HAP-1 (cell line): Measurements from ENCODE around the gene SLC25A22.

ENCODE experiments used
- DNase-seq, 2 experiments: peaks; one replicate each; pipeline ENCODE4 v3.0.0-alpha.2; 2016 to 2020; ENCODE audit warnings: low spot score in 2 of 2
- H3K27me3 ChIP-seq: fragments of 250-450 bp; sonication (Bioruptor Pico); 2 replicates; pipeline ENCODE4 v1.5.1; 2020; ENCODE audit warnings: low read depth, mild to moderate bottlenecking, moderate library complexity
- H3K36me3 ChIP-seq: fragments of 250-450 bp; sonication (Bioruptor Pico); replicated peaks from 2 replicates; pipeline ENCODE4 v1.5.1; 2020; ENCODE audit warnings: mild to moderate bottlenecking
- H3K4me1 ChIP-seq: fragments of 250-450 bp; sonication (Bioruptor Pico); 2 replicates; pipeline ENCODE4 v1.5.1; 2020; ENCODE audit warnings: mild to moderate bottlenecking
- H3K4me3 ChIP-seq: fragments of 250-450 bp; sonication (Bioruptor Pico); 2 replicates; pipeline ENCODE4 v1.5.1; 2020; ENCODE audit warnings: mild to moderate bottlenecking, moderate library complexity
- H3K9me3 ChIP-seq: fragments of 250-450 bp; sonication (Bioruptor Pico); 2 replicates; pipeline ENCODE4 v1.5.1; 2020; ENCODE audit warnings: mild to moderate bottlenecking, moderate library complexity
- in situ Hi-C: fragments of 300-500 bp; cut with MboI; formaldehyde crosslinking; loops from 3 replicates; pipeline ENCODE4 v1.14.3; 2020; ENCODE audit warnings: low sequenced_read_pairs, inconsistent platforms, mixed read lengths

The SLC25A22 gene

DNA sequence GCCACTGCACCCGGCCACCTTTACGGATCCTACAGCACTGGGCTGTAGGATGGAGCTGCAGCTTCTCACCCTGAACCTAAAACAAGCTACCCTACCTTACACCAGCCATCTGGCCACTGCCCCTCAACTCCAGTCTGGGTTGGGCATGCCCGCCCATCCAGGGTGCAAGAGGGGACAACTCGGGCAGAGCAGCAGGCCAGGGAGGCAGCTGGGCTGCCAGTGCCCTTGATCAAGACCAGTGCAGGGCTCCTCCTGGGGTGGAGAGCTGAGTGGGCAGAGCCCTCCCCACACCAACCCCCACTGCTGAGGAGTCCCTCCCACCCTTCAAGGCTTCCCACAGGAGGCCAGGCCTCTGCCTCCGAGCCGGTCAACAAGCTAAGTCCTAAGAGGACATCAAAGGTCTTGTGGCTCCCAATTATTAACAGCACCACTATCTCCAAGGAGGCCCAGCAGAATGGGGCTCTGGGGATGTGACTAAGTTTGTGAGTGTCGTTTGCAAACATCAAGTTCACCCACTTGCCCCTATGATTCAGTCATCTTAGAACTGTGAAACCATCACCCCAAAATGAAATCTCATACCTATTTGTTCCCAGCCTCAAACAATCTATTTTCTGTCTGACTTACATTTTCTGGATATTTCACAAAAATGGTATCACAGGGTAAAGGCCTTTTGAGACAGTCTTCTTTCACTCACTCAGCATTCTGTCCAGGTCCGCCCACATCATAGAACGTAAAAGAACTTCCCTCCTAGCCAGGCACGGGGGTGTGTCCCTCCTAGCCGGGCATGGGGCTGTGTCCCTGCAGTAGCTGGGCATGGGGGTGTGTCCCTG lies 31.8 kb downstream of the SLC25A22 start:
- H3K36me3 ChIP-seq: peaks cover 76% of the 10 kb centered on the region
- in situ Hi-C loops: loop anchor here (10.0 to 25.0 kb wide), 2 partner anchors 122 to 204 kb away; partner anchors contain the start of genes LMNTD2 and RASSF7

DNA sequence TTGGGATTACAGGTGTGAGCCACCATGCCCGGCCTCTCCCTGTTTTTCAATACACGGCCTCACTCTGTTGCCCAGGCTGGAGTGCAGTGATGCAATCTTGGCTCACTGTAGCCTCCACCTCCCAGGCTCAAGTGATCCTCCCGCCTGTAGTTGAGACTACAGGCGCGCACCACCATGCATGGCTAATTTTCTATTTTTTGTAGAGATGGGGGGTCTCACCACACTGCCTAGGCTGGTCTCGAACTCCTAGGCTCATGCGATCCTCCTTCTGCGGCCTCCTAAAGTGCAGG lies 32.3 kb downstream of the SLC25A22 start:
- in situ Hi-C loops: loop anchor here (10.0 to 25.0 kb wide), 2 partner anchors 121 to 203 kb away; partner anchors contain the start of genes LMNTD2 and RASSF7
- Histone ChIP-seq H3K9me3 (no peaks in the 10 kb centered on the region), H3K4me1 (no peaks in the 10 kb centered on the region), H3K4me3 (no peak overlapping the region), H3K27me3 (no peaks in the 10 kb centered on the region), H3K36me3 (peaks cover 75% of the 10 kb centered on the region)
- no peak for DNase-seq

More for the DNA sequence above, 31.8 kb downstream of the SLC25A22 start:
- no peak for DNase-seq
- Histone ChIP-seq H3K4me1 (no peaks in the 10 kb centered on the region), H3K27me3 (no peaks in the 10 kb centered on the region), H3K9me3 (no peaks in the 10 kb centered on the region), H3K4me3 (no peak overlapping the region)

DNA sequence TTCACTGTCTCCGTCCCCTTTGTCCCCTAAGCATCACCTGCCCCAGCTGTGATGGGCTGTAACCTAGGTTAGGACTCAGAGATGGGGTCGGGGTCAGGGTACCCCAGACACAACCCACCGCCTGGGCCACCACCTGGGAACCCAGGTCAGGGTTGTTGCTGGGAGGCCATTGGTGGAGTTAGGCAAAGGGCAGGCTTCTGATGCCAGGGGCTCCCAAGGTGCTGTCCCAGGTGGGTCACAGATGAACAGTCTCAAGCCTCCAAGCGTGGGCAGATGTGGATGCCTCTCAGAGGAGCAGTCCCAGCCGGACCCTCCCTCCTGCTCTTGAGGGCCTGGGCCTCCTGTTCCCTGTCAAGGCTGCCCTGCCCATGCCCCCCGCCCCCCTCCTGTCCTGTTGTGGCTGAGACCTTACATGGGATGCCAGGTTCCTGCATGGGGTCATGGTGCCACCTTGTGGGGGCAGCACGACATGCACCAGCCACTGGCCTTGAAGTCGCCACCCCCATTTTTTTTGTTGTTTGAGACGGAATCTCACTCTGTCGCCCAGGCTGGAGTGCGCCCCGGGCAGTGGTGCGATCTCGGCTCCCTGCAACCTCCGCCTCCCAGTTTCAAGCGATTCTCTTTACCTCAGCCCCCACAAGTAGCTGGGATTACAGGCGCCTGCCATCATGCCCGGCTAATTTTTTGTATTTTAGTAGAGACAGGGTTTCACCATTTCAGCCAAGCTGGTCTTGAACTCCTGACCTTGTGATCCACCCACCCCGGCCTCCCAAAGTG lies 32.9 kb downstream of the SLC25A22 start:
- Histone ChIP-seq H3K27me3 (no peaks in the 10 kb centered on the region), H3K4me3 (no peak overlapping the region), H3K36me3 (peaks cover 75% of the 10 kb centered on the region), H3K4me1 (no peaks in the 10 kb centered on the region), H3K9me3 (no peaks in the 10 kb centered on the region)
- in situ Hi-C loops: loop anchor here (10.0 to 25.0 kb wide), 2 partner anchors 120 to 203 kb away; partner anchors contain the start of genes LMNTD2 and RASSF7
- DNase-seq: peak in 1 of 2 experiments; percentile 80

DNA sequence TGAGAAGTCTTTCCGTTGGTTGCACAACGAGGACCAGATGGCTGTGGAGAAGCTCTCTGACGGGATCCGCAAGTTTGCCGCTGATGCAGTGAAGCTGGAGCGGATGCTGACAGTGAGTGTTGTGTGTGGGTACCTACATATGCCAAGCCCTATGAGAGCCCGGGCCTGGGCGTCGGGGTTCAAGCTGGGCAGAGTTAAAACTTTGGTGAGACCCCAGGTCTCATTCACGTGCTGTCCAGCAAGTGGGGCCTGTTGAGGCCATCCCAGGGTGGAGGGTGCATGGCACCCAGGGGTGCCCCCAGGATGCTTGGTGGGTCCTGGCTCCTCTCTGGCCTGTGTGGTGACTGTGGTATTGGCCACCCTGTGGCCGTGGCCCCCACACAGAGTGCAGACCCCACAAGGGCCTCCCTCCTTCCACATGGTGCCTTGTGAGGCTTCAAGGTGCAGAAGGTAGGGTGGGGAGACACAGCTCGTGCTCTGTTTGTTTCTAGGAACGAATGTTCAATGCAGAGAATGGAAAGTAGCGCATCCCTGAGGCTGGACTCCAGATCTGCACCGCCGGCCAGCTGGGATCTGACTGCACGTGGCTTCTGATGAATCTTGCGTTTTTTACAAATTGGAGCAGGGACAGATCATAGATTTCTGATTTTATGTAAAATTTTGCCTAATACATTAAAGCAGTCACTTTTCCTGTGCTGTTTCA lies 33.6 kb downstream of the SLC25A22 start:
- no peak for DNase-seq
- no peaks in the 10 kb centered on the region for H3K9me3 ChIP-seq
- H3K27me3 ChIP-seq: no peaks in the 10 kb centered on the region
- no peak overlapping the region for H3K4me3 ChIP-seq
- H3K36me3 ChIP-seq: peaks cover 76% of the 10 kb centered on the region
- in situ Hi-C loops: loop anchor here (10.0 to 25.0 kb wide), 2 partner anchors 120 to 202 kb away; partner anchors contain the start of genes LMNTD2 and RASSF7
- no peaks in the 10 kb centered on the region for H3K4me1 ChIP-seq

DNA sequence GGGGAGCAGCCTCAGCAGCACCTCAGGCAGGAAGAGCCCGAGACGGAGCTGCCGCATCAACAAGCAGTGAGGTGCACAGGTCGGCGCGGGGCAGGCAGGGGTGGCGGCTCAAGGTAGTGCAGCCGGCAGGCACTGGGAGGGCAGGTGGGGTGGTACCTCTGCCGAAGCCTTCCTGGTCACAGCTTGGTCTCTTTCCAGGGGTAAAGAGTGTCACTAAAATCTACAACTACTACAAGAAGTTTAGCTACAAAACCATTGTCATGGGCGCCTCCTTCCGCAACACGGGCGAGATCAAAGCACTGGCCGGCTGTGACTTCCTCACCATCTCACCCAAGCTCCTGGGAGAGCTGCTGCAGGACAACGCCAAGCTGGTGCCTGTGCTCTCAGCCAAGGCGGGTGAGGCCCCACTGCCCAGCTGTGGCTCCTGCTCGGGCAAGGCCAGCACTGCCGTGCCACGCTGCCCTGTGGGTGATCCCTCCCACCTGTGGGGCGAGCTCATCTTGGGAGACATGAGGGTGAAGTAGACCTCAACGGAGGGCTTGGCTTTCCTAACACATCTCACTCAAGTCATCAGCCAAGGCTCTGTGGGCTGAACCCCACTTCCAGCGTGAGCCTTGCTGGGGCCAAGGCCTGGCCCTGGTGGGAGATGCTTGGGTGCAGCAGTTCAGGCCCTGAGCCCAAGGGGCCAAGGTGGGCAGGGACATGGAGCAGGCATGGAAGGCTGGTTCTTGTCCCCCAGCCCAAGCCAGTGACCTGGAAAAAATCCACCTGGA lies 34.3 kb downstream of the SLC25A22 start:
- H3K4me1 ChIP-seq: no peaks in the 10 kb centered on the region
- no peaks in the 10 kb centered on the region for H3K9me3 ChIP-seq
- in situ Hi-C loops: loop anchor here (10.0 to 25.0 kb wide), 2 partner anchors 119 to 201 kb away; partner anchors contain the start of genes LMNTD2 and RASSF7
- no peak overlapping the region for H3K4me3 ChIP-seq
- DNase-seq: no peak
- H3K36me3 ChIP-seq: peaks cover 80% of the 10 kb centered on the region
- no peaks in the 10 kb centered on the region for H3K27me3 ChIP-seq

DNA sequence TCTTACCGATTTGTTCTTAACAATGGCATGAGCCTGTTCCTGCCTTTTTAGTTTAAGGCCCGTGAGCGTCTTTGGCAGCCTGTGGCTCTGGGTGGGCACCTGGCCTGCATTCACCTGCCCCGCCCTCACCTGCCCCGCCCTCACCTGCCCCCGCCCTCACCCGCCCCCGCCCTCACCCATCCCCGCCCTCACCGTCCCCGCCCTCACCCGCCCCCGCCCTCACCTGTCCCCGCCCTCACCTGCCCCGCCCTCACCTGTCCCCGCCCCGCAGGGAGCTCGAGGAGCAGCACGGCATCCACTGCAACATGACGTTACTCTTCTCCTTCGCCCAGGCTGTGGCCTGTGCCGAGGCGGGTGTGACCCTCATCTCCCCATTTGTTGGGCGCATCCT lies 35.0 kb downstream of the SLC25A22 start:
- H3K27me3 ChIP-seq: no peaks in the 10 kb centered on the region
- in situ Hi-C loops: loop anchor here (10.0 to 25.0 kb wide), 2 partner anchors 118 to 201 kb away; partner anchors contain the start of genes LMNTD2 and RASSF7
- no peaks in the 10 kb centered on the region for H3K4me1 ChIP-seq
- H3K4me3 ChIP-seq: no peak overlapping the region
- no peaks in the 10 kb centered on the region for H3K9me3 ChIP-seq
- no peak for DNase-seq
- peaks cover 84% of the 10 kb centered on the region for H3K36me3 ChIP-seq

DNA sequence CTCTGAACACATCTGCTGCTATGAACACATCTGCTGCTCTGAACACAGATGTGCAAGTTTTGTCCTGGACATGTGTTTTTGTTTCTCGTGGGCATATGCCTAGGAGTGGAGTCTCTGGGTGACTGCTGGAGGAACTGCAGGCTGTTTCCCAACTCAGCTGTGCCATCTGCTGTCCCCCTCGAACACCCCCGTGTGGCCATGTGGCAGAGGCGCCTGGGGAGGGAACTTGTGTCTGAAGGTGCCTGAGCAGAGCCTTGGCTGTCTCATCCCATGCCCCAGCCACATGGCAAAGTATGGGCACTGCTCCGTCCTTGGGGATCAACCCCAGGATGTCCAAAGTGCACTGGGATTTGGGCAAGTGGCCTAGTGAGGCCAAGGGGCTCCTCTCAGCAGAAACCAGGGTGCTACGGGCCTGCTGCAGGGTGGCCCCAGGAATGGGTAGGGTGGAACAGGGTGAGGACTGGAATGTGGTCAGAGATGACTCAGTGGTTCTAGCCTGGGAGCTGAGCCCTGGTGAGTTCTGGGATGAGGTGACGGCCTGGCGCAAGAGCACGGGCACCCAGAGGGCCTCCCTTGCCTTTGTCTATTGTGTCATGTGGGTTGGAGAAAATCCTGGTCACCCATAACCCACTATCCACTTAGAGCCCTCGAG lies 35.5 kb downstream of the SLC25A22 start:
- H3K36me3 ChIP-seq: peaks cover 89% of the 10 kb centered on the region
- in situ Hi-C loops: loop anchor here (10.0 to 25.0 kb wide), 2 partner anchors 118 to 200 kb away; partner anchors contain the start of genes LMNTD2 and RASSF7
- DNase-seq: peak in 1 of 2 experiments; percentile 45
- H3K27me3 ChIP-seq: no peaks in the 10 kb centered on the region
- H3K4me3 ChIP-seq: no peak overlapping the region
- no peaks in the 10 kb centered on the region for H3K9me3 ChIP-seq
- no peaks in the 10 kb centered on the region for H3K4me1 ChIP-seq

DNA sequence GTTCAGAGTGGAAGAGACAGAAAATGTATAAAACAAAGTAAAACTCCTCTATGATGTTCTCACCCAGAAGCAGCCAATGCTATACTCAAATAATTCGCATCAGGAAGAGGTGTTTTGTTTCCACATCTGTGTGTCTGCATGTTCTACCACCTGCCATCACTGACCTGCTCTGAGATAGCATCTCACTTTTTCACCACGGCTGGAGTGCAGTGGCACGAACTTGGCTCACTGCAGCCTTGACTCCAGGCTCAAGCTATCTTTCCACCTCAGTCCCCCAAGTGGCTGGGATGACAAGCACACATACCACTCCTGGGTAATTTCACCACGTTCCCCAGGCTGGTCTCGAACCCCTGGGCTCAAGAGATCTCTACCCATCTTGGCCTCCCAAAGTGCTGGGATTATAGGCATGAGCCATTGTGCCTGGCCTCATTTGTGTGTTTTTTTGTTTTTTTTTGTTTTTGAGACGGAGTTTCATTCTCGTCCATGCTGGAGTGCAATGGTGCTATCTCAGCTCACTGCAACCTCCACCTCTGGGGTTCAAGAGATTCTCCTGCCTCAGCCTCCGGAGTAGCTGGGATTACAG lies 36.5 kb downstream of the SLC25A22 start:
- peaks cover 89% of the 10 kb centered on the region for H3K36me3 ChIP-seq
- no peak for DNase-seq
- in situ Hi-C loops: loop anchor here (10.0 to 25.0 kb wide), 2 partner anchors 117 to 199 kb away; partner anchors contain the start of genes LMNTD2 and RASSF7
- no peaks in the 10 kb centered on the region for H3K27me3 ChIP-seq
- H3K4me3 ChIP-seq: no peak overlapping the region
- no peaks in the 10 kb centered on the region for H3K4me1 ChIP-seq
- H3K9me3 ChIP-seq: no peaks in the 10 kb centered on the region

DNA sequence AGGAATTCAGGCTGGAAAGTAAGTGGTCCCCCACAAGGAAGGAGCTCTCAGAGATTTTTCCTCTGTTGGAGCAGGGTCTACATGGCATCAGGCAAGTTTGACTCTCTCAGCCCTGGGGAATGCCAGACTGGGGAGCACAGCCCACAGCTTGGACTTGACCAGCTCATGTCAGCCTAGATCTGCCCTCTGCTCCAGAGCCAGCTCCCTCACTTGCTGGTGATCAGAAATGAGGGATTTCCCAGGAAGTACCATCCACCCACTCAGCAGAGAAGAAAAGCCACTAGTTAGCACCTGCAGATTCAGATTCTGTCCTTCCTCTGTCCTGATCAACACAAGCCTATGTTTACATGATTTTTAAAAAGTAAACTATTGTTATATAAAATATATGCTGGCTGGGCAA lies 37.8 kb downstream of the SLC25A22 start:
- Histone ChIP-seq H3K4me3 (no peak overlapping the region), H3K9me3 (no peaks in the 10 kb centered on the region), H3K36me3 (peaks cover 85% of the 10 kb centered on the region), H3K27me3 (no peaks in the 10 kb centered on the region), H3K4me1 (no peaks in the 10 kb centered on the region)
- in situ Hi-C loops: loop anchor here (10.0 to 25.0 kb wide), 2 partner anchors 115 to 198 kb away; partner anchors contain the start of genes LMNTD2 and RASSF7
- no peak for DNase-seq

DNA sequence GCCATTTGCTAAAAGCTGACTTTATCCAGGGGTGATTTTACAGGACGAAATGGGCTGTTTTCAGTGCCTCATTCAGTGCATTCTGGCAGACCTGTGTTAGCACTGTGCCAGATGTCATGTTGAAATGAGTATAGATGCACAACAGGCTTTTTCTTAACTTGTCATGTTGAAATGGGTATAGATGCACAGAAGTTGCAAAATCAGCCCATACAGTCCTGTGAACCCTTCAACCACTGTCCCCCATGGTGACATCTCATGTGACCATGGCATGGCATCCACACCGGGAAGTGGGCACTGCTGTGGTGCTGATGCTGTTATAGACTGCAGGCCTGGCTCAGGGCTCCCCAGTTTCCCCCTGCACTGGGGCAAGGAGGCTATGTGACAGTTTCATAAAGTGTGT lies 48.4 kb downstream of the SLC25A22 start:
- Histone ChIP-seq H3K4me3 (no peak overlapping the region), H3K9me3 (no peaks in the 10 kb centered on the region), H3K36me3 (peaks cover 17% of the 10 kb centered on the region), H3K27me3 (no peaks in the 10 kb centered on the region), H3K4me1 (peaks cover 4% of the 10 kb centered on the region)
- DNase-seq: no peak
- in situ Hi-C loops: loop anchor here (25.0 kb wide), 1 partner anchor 187 kb away; the partner anchor contains the start of genes LMNTD2 and RASSF7

DNA sequence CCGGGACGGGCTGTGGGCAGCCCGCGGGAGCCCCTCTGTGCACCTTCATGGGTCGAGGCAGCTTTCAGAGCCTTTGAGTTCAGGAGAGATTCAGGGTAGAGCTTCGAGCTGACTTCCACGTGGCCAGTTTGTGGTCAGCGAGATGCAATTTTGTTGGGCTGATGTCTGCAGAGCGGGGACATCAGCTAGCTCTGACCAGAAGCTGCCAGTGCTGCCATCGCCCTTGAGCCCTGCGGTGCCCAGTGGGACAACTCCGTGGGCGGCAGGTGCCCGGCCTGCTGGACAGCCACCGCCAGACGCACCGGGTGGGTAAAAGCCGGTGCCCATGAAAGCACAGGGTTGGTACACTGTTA lies 50.1 kb downstream of the SLC25A22 start:
- Histone ChIP-seq H3K4me1 (peaks cover 14% of the 10 kb centered on the region), H3K36me3 (peaks cover 17% of the 10 kb centered on the region), H3K9me3 (no peaks in the 10 kb centered on the region), H3K27me3 (no peaks in the 10 kb centered on the region), H3K4me3 (peak overlapping the region; percentile 94)
- in situ Hi-C loops: no loop called here
- DNase-seq: no peak
